Measurements from ENCODE around the gene SLC25A21.
A peak's percentile ranks its signal among the peaks of the same experiment; 100 is the strongest.

GRCh38 chr14:37145395-37145794 lies 27.0 kb downstream of the SLC25A21 start:
- TF ChIP-seq SP3 (tag by site-specific recombination; IDR thresholded peaks at IDR 0.05) (peak; percentile 35; the same call in 1 of the 2 replicates), CTCF (tag by site-specific recombination; IDR thresholded peaks at IDR 0.05) (no peak), ZBTB21 (tag by site-specific recombination; IDR thresholded peaks at IDR 0.05) (no peak), ZNF707 (tag by site-specific recombination; IDR thresholded peaks at IDR 0.05) (no peak), MYNN (tag by site-specific recombination; IDR thresholded peaks at IDR 0.05; ENCODE audit: borderline replicate concordance) (no peak), ZNF791 (tag by site-specific recombination; IDR thresholded peaks at IDR 0.05) (no peak), BCL11B (tag by site-specific recombination; IDR thresholded peaks at IDR 0.05; ENCODE audit: low read depth) (no peak), ZNF37A (tag by site-specific recombination; IDR thresholded peaks at IDR 0.05) (no peak), ZBTB7A (tag by site-specific recombination; IDR thresholded peaks at IDR 0.05; ENCODE audit: low read depth) (no peak)
- TF ChIP-seq, protein P1, sequence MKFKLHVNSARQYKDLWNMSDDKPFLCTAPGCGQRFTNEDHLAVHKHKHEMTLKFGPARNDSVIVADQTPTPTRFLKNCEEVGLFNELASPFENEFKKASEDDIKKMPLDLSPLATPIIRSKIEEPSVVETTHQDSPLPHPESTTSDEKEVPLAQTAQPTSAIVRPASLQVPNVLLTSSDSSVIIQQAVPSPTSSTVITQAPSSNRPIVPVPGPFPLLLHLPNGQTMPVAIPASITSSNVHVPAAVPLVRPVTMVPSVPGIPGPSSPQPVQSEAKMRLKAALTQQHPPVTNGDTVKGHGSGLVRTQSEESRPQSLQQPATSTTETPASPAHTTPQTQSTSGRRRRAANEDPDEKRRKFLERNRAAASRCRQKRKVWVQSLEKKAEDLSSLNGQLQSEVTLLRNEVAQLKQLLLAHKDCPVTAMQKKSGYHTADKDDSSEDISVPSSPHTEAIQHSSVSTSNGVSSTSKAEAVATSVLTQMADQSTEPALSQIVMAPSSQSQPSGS (tag by site-specific recombination; IDR thresholded peaks at IDR 0.05; ENCODE audit: low read depth), result no peak
